HG03575 (cell line): ENCODE data around the gene DCAF5.
"Not testable (repeated sequence)": the region's sequence is repeated elsewhere in the genome, so short reads cannot be mapped to it uniquely, and the experiment has no call there.

Experiments
- ATAC-seq: cut with Tn5 transposase; IDR thresholded peaks from one replicate; pipeline ENCODE4 v1.9.1; 2021; ENCODE audit not compliant: unreplicated experiment, insufficient number of reproducible peaks, low FRiP score; ENCODE audit errors: extremely low read depth

DCAF5 gene

DNA sequence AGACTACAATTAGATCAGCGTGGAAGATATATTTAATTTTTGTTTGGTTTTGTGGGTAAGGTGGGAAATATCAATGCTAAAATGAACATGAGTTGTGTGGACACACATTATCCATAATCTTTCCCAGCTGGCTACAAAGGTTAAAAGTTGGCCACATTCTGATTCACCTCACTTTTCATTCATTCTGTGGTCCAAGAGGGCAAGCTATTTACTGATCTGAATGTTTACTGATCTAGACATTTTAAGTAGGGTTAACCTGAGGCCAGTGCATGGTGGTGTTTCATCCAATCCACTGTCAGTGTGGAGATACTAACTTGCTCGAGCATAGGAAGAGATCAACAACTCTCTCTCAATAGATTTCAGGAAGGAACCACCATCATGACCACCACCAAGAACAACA, 71.6 kb downstream of the DCAF5 start:
- ATAC-seq = no peak

DNA sequence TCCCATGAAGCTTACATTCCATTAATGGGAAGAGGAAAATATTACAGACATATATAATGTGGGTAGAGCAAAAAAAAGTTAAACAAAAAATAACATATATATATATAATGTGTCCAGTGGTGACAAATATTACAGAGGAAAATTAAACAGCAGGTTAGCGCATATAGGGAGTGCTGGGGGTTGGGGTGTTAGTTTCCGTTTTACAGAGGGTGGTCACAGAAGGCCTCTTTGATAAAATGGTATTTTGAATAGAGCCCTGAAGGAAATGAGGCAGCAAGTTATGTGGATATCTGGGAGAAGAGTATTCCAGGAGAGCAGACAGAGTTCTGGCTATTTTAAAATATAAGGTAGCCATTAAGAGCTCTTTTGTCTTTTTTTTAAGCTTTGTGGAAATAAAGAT, 73.2 kb downstream of the DCAF5 start:
- no peak for ATAC-seq

DNA sequence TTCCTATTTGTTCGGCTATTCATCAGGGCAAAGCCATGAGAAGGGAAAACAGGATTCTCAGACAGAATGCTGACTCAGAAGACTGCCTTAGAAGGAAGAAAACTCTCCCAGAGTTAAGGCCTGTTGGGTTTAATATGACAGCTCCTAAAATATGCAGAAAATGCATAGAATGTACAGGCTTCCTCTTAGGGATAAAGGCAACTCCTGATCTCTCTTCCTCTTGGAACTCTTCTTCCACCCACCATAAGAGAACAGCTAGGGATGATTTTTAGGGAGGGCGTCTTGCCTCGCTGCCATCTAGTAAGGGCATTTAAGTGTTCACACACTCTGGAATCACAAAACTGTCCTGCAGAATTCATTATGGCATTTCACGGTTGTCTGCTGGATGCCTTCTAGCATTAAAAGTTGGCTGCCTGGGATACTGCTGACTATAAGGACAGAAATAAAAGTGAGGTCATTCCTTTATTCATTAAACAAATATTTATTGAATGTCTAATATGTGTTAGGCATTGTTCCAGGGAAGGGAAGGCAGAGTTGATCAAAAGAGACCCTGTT, 73.7 kb downstream of the DCAF5 start:
- ATAC-seq = no peak

DNA sequence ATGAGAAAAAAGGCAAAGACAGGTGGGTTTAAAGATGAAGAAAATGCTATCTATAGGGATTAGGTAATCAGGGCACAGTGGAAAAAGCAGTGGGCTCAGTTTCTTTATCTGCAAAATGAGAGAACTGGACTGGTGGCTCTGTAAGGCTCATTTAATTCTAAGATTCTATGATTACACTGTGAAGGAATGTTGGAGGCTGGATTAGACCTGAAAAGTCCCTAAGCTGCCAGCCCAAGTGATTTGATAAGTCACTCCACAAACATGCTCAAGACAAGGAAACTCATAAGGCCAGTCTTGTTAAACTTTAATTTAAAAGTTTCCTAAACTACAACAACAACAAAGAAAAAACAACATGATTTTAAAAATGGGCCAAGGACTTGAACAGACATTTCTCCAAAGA, 75.1 kb downstream of the DCAF5 start:
- no peak for ATAC-seq

DNA sequence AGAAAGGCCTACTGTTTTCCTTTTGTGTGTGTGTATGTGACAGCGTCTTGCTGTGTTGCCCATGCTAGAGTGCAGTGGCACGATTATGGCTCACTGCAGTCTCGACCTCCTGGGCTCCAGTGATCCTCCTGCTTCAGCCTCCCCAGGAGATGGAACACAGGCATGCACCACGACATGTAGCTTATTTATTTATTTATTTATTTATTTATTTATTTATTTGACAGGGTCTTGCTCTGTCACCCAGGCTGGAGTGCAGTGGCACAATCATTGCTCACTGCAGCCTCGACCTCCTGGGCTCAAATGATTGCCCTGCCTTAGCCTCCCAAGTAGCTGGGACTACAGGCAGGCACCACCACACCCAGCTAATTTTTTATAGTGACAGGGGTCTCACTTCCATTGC, 75.7 kb downstream of the DCAF5 start:
- not testable (repeated sequence) for ATAC-seq

DNA sequence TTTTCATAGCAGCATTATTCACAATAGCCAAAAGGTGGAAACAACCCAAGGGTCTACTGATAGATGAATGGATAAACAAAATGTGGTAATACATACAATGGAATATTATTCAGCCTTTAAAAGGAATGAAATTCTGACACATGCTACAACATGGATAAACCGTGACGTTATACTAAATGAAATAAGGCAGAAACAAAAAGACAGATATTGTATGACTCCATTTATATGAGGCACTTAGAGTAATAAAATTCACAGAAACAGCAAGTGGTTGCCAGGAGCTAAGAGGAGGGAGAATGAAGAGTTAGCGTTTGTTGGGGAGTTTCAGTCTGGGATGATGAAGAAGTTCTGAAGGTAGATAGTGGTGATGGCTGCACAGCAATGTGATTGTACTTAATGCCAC, 76.6 kb downstream of the DCAF5 start:
- no peak for ATAC-seq

DNA sequence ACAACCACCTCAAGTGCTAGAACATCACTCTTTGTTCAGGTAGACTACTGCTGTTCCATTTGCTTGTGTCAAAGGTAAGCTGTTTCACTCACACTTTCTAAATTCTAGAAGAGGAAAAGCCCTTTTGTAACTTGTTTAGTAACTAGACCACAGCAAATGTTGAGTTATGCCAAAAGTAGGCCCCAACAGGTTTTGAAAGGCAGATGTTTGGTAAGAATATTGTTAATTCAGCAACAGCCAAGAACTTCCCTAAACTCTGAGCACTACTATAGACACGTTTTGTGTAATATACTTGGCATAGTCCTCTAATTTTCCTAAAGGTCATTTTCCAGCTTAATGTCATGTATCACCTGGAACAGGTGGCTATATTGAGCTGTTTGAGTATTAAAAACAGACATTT, 79.0 kb downstream of the DCAF5 start:
- ATAC-seq = no peak

DNA sequence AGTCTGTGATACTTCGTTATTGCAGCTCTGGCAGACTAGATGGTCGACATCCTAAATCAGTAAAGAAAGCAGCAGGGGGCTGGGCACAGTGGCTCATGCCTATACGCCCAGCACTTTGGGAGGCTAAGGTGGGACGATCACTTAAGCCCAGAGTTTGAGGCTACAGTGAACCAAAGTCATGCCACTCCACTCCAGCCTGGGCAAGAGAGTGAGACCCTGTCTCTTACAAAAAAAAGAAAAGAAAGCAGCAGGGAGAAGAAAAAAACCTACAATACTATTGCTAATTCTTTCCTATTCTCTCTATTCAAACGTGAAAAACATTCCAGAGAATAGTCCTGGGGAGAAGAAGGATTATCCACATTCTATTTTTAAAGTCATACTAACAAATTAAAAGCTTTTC, 79.5 kb downstream of the DCAF5 start:
- ATAC-seq = no peak

DNA sequence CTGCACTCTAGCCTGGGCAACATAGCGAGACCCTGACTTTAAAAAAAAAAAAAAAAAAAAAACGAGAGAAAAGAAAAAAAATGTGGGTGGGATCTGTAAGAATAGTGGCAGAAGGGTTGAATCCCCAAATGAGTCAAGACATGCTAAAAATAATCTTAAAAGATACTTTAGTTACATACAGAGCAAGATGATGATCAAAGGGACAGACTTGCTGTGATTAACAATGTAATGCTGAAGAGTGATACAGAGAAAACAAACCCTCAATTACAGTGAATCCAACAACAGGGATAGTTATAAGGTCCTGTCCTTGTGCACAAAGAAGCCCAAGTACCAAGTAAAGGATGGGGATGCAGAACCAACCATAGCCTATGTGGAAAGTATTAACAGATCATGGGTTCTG, 80.3 kb downstream of the DCAF5 start:
- no peak for ATAC-seq

DNA sequence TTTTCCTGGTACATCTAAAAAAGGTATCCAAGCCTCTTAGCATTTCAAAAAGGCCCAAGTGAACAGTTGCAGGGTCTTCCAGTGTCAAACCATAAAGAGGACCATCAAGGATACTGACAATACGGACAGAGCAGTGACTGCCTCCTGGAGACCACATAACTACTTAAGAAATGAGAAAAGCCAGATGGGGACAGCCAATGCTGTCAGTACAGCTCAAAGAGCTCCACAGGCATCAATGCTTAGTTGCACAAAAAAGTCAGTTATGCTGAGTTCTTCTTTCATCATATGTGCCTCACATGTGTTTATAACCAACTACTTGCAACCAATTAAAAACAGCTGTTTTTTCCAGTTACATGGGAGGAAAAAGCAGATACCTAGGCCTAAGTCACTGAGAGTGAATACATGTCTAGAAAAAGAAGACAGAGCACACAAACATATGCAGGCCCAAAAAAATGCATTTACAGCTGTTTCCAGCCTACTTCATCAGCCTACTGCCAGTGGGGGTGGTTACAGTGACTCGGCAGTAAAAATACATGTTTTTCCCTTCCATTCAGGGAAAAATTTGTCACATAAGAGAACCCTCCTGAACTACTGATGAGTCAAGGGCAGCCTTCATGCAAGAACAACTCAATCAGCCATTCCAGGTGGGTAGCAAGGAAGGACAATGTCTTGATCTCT, 84.0 kb downstream of the DCAF5 start:
- ATAC-seq = no peak

DNA sequence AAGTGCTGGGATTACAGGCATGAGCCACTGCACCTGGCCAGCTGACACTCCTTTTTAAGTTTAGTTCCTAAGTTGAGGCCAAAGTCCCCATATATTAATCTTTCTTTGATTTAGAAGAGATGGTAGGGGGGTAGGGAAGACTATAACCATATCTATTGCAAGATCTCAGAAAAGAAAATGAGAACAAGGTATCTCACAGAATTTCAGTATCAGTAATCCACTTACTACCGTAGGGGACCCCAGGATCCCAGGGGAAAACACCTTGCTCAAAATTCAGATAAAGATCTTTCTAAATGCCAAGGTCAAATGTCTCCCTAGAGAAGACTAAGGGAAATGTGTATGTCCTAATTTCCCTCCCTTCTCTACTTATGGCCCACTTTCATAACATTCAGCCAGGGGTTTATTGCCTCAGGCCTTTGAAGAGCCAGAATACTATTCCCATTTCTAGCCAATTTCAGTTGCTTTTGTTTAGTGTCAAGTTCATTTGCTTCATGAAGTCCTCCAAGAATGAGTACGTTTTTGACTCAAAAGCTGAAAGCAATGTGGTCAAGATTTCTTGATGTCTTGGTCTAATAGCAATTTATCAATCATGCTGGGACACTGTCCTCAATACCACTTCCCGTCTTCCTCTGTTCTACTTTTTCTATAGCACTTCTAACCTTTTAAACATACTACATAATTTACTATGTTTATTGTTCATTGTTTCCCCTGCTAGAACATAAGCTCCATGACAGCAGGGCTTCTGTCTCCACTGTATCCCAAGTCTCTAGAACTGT, 86.3 kb downstream of the DCAF5 start:
- ATAC-seq = no peak

DNA sequence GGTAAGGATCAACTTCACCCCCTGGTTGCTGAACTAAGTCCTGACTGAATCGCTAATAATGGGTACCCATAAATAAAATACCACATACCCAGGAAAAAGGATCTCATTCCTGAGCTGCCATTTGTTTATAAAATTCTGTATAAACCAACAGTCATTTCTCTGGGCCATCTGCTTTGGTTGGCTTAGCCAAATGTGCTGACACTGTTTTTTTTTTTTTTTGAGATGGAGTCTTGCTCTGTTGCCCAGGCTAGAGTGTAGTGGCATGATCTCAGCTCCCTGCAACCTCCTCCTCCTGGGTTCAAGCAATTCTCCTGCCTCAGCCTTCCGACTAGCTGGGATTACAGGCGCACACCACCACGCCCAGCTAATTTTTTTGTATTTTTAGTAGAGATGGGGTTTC, 87.0 kb downstream of the DCAF5 start:
- ATAC-seq = not testable (repeated sequence)

DNA sequence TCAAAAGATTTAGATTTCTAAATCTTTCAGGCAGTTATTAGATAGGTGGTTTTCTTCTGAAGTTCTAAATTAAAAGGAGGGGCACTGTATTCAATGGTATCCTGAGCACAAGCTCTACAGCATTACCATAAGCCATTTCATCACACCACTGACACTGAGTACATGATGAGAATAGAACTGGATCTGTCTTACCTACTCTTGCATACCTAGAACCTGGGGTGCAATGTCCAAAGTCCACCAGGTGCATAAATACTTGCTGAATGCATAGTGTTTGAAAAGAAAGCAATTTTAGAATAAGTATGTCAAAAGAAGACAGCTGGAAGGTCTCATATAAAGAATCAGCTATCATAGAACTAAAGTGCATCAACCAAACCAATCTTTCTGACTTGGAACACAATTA, 88.3 kb downstream of the DCAF5 start:
- no peak for ATAC-seq

DNA sequence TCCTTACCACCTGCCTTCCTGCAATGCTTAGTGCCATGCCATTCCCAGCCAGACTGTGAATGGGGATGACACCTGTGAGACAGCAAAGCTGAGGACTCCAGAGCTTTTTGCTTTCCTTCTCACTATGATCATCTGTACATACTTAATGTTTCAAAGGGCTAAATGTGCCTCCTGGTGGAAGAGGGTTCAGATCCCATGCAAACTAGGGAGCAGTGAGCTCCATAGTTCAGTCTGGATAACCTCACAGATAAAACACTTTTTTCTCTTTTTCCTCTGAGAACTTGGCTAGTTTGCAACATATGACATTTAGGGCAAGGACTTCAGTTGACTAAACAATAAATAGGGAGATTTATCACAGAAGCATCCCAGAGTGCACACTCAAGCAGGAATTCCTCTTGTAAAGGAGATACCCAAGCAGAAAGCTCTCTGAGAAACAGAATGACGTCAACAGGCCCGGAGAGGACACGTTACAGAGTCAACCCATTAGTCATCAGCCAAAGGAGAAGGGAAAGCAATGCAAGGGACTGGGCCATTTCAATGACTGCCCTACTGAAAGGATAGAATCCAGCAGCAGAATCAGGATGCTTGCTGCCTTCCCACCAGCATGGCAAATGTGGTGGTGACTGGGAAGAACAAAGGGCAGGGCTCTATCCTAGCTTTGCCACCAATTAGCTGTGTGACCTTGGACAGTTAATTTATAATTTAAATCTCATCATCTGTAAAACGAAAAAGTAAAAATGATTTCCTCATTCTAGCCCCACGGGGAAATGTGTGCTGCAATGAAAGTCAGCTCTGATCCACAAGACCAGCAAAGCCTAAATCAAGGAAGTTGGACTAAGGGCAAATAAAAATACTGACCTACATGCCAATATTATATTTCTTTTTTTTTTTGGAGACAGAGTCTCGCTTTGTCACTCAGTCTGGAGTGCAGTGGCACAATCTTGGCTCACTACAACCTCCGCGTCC, 93.0 kb downstream of the DCAF5 start:
- ATAC-seq = no peak

DNA sequence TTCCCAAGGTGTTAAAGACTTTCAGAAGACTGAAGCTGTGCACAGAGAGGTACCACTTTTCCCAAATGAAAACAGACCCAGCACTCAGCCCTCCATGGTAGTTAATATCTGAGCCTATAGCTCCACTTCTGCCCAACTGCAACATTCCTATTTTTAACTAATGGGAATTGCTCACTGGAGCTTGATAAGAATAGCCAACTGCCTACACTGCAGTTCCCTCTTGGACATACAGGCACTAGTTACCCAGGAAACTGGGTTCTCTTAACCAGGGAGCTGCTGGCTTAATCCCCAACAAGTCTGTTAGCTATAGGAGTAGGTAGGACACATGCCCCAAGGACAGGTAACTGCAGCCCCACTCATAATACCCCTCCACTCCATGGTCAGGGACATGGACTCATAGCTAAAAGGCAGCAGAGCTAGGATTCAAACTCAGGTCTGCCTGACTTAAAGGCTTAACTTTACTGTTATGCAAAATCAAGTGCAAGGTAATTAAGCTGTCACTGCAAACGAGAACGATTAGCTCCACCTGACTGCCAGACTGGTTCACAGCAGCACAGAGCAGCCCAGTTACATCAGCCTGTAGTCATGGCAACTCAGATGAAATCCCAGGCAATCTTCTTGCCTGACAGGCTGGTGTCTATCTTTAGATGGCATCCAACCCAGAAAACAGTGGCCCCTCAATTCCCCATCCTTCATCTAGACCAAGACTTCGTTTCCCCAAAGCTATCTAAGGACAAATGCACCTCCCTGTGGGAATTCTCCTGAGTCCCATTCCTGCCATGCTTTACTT, 96.7 kb downstream of the DCAF5 start:
- no peak for ATAC-seq

DNA sequence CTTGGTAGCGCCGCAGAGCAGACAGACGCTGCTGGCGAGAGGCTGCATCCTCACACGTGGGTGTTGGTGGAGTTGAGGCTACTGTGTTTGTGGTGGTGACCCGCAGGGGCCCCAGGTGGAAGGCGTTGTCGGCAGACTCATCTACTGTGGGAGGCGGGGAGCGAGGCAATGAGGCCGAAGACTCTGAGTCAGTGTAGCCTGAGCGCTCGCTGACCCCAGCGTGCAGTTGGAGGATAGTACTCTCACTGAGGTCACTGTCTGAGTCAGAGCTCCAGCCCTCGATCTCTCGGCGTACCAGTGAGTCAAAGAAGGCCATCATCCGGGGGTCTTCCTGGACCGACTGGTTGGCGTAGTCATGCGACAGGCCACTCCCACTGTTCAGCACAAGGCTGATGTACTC, 97.8 kb downstream of the DCAF5 start:
- ATAC-seq = no peak

DNA sequence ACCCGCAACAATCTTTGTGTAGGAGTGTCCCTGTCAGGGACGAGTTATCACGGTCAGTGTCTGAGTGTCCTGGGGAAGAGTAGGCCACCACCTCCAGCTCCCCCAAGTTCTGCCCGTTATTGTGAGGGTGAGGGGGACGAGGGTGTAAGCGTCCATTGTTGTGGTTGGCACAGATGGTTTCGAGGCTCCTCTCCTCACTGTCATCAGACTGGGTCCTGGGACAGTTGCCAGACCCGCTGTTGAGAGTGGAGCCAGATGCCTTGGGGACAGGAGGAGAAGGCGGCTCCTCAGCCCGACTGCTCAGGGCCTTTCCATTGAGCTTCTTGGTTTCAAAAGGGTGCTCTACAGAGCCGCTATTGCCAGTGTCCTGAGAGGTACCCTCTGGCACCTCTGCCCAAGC, 98.9 kb downstream of the DCAF5 start:
- no peak for ATAC-seq

DNA sequence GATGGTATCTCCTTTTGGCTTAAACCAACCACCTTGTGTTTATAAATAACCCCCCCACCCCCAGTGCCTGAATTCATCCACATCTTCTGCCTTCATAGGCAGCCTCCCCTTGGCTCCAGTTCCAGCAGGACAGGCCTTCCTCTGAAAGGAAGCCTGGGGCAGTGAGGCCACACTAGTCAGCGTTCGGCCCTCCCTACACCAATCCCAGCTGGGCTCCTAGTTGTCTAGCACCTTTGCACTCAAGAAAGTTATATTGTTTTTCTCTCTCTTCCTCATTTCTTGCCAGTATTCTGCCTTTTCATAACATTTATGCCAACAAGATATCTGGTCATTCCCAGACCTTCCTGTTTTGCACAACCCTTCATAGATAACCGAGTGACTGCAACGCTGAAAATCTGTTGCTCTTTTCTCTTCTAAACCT, 100.7 kb downstream of the DCAF5 start:
- ATAC-seq = no peak
